NT2/D1 (cell line): ENCODE results near the gene HIRA.

Experiments used
- SUZ12 ChIP-seq: IDR thresholded peaks from 2 replicates; pipeline ENCODE4 v1.6.1; 2011; ENCODE audit not compliant: insufficient read length, insufficient read depth; ENCODE audit errors: extremely low read depth
- YY1 ChIP-seq: IDR thresholded peaks from 2 replicates; pipeline ENCODE4 v1.6.1; 2011; ENCODE audit not compliant: insufficient read length, insufficient read depth
- ZNF274 ChIP-seq: IDR thresholded peaks from 2 replicates; pipeline ENCODE4 v1.6.1; 2011; ENCODE audit warnings: mild to moderate bottlenecking, low read depth, low read length

DNA sequence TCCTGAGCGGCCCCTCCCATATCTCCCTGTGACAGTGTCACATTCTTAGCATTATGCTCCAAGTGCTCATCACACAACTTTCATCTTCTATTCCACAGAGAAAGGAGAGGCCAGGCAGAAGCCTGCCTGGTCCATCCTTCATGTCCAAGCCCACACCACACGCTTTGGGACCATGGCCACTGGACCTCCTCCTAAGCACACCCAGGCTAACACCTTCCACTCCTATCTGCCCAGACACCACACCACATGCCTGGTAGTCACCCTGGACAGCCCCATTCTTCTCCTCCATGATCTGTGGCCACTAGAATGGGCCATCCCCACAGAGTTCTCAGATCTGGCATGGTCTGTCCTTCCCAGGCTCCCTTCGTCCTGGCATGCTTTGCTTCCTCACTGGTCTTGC lies 55.3 kb downstream of the HIRA start:
- no peak for TF ChIP-seq YY1
- TF ChIP-seq ZNF274: no peak
- no peak for TF ChIP-seq SUZ12
